Stimulated activated CD4-positive, alpha-beta T cell treated with anti-CD3 and anti-CD28 coated beads, Interleukin-1b, Interleukin-23, amount 100 ng/mL, for 1 hour (primary cell): ENCODE measurements around the gene CCDC17.
A peak's percentile ranks its signal among the peaks of the same experiment; 100 is the strongest.

ENCODE experiments used
- DNase-seq, 2 donors: peaks; one replicate each; pipeline ENCODE4 v3.0.0-alpha.2; 2020; ENCODE audit warnings: low read depth in 2 of 2

CCDC17 gene

GRCh38 chr1:45583666-45584350, 40.0 kb downstream of the CCDC17 start, which contains the start of gene NASP:
NASP (plus strand) TSS chr1:45584041; CDS start chr1:45584147, 106 bp downstream.
- DNase-seq: peak; percentile 82 to 94

- peak; percentile 81 to 84 for DNase-seq
Observed at GRCh38 chr1:45583264-45583665, 40.6 kb downstream of the CCDC17 start.

- DNase-seq: no peak
Observed at GRCh38 chr1:45574105-45574626, 49.7 kb downstream of the CCDC17 start.

- DNase-seq: no peak
Observed at GRCh38 chr1:45573231-45573804, 50.5 kb downstream of the CCDC17 start.

GRCh38 chr1:45570631-45571030, 53.2 kb downstream of the CCDC17 start:
- no peak for DNase-seq
